Epithelial cell of esophagus (primary cell): ENCODE results near the gene FRK.
A peak's percentile ranks its signal among the peaks of the same experiment; 100 is the strongest.

Source experiments
- DNase-seq: peaks from one replicate; pipeline ENCODE4 v3.0.0; 2010; ENCODE audit warnings: low read depth
- H3K4me3 ChIP-seq: 2 replicates; pipeline ENCODE4 v1.5.1; 2011; ENCODE audit warnings: mild to moderate bottlenecking, low read length, control low read depth
- TF ChIP-seq, protein P1 (sequence below): IDR thresholded peaks from 2 replicates; pipeline ENCODE4 v1.5.1; 2011; ENCODE audit warnings: low read depth, mild to moderate bottlenecking, low read length, control low read depth, inconsistent platforms; ENCODE audit not compliant: insufficient read depth; ENCODE audit errors: missing control alignments

FRK gene

DNA sequence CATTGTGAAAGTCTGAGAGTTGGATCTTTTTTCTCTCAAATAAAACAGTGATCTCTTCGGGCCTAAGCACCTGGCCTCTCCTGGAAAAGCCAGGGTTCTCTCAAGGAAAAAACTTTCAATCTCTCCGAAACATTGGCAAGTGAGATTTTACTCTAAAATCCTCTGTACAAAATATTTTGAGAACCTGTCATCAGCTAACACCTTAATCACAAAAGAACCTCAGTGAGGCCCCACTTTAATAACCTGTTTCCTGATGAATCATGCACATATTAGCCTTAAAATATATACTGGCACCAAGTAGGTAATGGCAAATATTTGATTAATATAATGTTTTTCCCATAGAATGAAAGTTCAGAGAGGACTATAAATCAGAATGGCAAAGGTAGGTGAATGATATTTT lies 177.9 kb downstream of the FRK start:
- TF ChIP-seq, protein P1, sequence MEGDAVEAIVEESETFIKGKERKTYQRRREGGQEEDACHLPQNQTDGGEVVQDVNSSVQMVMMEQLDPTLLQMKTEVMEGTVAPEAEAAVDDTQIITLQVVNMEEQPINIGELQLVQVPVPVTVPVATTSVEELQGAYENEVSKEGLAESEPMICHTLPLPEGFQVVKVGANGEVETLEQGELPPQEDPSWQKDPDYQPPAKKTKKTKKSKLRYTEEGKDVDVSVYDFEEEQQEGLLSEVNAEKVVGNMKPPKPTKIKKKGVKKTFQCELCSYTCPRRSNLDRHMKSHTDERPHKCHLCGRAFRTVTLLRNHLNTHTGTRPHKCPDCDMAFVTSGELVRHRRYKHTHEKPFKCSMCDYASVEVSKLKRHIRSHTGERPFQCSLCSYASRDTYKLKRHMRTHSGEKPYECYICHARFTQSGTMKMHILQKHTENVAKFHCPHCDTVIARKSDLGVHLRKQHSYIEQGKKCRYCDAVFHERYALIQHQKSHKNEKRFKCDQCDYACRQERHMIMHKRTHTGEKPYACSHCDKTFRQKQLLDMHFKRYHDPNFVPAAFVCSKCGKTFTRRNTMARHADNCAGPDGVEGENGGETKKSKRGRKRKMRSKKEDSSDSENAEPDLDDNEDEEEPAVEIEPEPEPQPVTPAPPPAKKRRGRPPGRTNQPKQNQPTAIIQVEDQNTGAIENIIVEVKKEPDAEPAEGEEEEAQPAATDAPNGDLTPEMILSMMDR, result no peak
- no peak overlapping the region for H3K4me3 ChIP-seq
- DNase-seq, result peak; percentile 68

DNA sequence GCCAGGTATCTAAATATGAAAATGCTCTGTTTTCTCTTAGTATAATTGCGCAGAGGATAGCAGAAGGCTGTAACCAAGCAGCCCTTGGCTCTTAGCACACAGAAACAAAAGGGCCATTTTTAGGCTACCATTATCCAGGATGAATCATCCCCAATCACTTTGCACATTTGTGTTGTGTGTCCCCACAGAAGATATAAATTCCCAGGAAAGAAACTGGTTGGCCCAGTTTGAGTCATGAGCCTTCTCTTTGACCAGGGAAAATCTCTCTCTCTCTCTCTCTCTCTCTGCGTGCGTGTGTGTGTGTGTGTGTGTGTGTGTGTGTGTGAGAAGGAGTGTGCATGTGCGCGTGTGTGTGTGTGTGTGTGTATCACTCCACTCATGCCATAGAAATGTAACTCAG lies 178.5 kb downstream of the FRK start:
- DNase-seq, result peak; percentile 96
- TF ChIP-seq, protein P1, result no peak
- H3K4me3 ChIP-seq, result no peak overlapping the region
